Panc1 (cell line): ENCODE results near the gene ADTRP. TPM values are rescaled to one million over a fixed set of nuclear protein-coding genes. Genes with fewer than 3 reads are reported as not detected.

ENCODE experiments used
- ATAC-seq: fragments of 200-7000 bp; cut with Tn5 transposase; 2 replicates; pipeline ENCODE4 v1.9.1; 2020; ENCODE audit warnings: mild to moderate bottlenecking, moderate library complexity
- BruUV-seq: library from RNA; stranded (reverse); fragments of 400-500 nt; replicated peaks from 2 replicates; lab custom pipeline; 2021; lab: Mats Ljungman, UMichigan
- CTCF ChIA-PET: fragments of 300-600 bp; sonication (Branson Sonifier 250); formaldehyde crosslinking; loops from one replicate; lab custom pipeline; 2022; ENCODE audit warnings: antibody characterized with exemption; lab: Charles Lee
- POLR2A ChIA-PET: fragments of 300-600 bp; sonication (Branson Sonifier 250); formaldehyde crosslinking; loops from one replicate; lab custom pipeline; 2022; ENCODE audit warnings: antibody characterized with exemption; lab: Charles Lee
- DNase-seq: peaks from one replicate; pipeline ENCODE4 v3.0.0-alpha.2; 2010; ENCODE audit warnings: low read depth, low spot score
- H3K27ac ChIP-seq: 2 replicates; pipeline ENCODE4 v1.5.1; 2011; ENCODE audit warnings: mild to moderate bottlenecking, low read length, inconsistent platforms
- H3K27me3 ChIP-seq: fragments of 200-500 bp; sonication (Bioruptor generic); 2 replicates; pipeline ENCODE4 v1.6.0; 2014; ENCODE audit warnings: low read length, inconsistent platforms; ENCODE audit not compliant: control insufficient read depth, insufficient read depth
- H3K36me3 ChIP-seq: fragments of 200-500 bp; sonication (Bioruptor generic); 2 replicates; pipeline ENCODE4 v1.5.1; 2014; ENCODE audit warnings: inconsistent platforms, mild to moderate bottlenecking, low read length, moderate library complexity; ENCODE audit not compliant: control insufficient read depth, insufficient read depth
- H3K4me1 ChIP-seq: 2 replicates; pipeline ENCODE4 v1.5.1; 2011; ENCODE audit warnings: inconsistent platforms, mild to moderate bottlenecking, low read length, moderate library complexity; ENCODE audit not compliant: control insufficient read depth, insufficient read depth
- H3K4me3 ChIP-seq, 2 experiments: 2 replicates each; pipeline ENCODE4 v1.5.1; 2011 to 2012; ENCODE audit warnings: low read depth in 2 of 2, low read length in 2 of 2, mild to moderate bottlenecking in 2 of 2, inconsistent platforms in 1 of 2, moderate library complexity in 1 of 2
- H3K9me3 ChIP-seq: fragments of 200-500 bp; sonication (Bioruptor generic); 2 replicates; pipeline ENCODE4 v1.5.1; 2014; ENCODE audit warnings: low read depth, mild to moderate bottlenecking, inconsistent platforms, low read length, moderate library complexity; ENCODE audit not compliant: control insufficient read depth, insufficient read depth
- CTCF ChIP-seq: fragments of 450-650 bp; IDR thresholded peaks from 2 replicates; pipeline ENCODE4 v1.5.1; 2017; ENCODE audit warnings: mild to moderate bottlenecking
- POLR2AphosphoS5 ChIP-seq: IDR thresholded peaks from 2 replicates; pipeline ENCODE4 v1.6.1; 2012; ENCODE audit warnings: mild to moderate bottlenecking, low read depth, low read length, moderate library complexity
- REST ChIP-seq, 2 experiments: IDR thresholded peaks; 2 replicates each; pipeline ENCODE4 v1.6.1; 2011 to 2012; ENCODE audit warnings: low read depth in 2 of 2, control low read depth in 1 of 2, low read length in 1 of 2, mild to moderate bottlenecking in 1 of 2, moderate library complexity in 1 of 2; ENCODE audit not compliant: insufficient read depth in 1 of 2
- SIN3A ChIP-seq: IDR thresholded peaks from 2 replicates; pipeline ENCODE4 v1.6.1; 2012; ENCODE audit warnings: low read depth, mild to moderate bottlenecking, low read length, moderate library complexity, borderline replicate concordance; ENCODE audit not compliant: insufficient read depth
- TCF7L2 ChIP-seq: IDR thresholded peaks from 2 replicates; pipeline ENCODE4 v1.6.1; 2011; ENCODE audit warnings: mild to moderate bottlenecking, low read depth, low read length, inconsistent platforms
- in situ Hi-C: cut with HindIII; loops from 2 replicates; pipeline ENCODE4 v1.10.0; 2016; ENCODE audit warnings: low sequenced_read_pairs, low pct_unique_long_range_greater_than_20kb
- intact Hi-C: fragments of 100-400 bp; cut with micrococcal nuclease; formaldehyde crosslinking; loops from one replicate; pipeline ENCODE4 v1.10.0; 2022; ENCODE audit not compliant: unreplicated experiment
- total RNA-seq: library from RNA; stranded (reverse); gene quantifications from one replicate; pipeline ENCODE4 v1.2.1, GENCODE V29; 2021; ENCODE audit not compliant: unreplicated experiment

Gene ADTRP
- total RNA-seq, 1 experiment from 2014 or later = not detected

GRCh38 chr6:11819486-11819885 lies 40.9 kb upstream of the ADTRP start:
- in situ Hi-C loops = no loop called here
- no peaks in the 10 kb centered on the region for H3K36me3 ChIP-seq
- ChIA-PET CTCF (no interaction called here), POLR2A (no interaction called here)
- H3K4me1 ChIP-seq = no peaks in the 10 kb centered on the region
- TF ChIP-seq SIN3A (no peak), POLR2AphosphoS5 (no peak), TCF7L2 (no peak), REST (IDR thresholded peaks at IDR 0.05; ENCODE audit: insufficient read depth in 1 of 2, low read depth in 2 of 2, low read length in 1 of 2) (no peak), CTCF (no peak)
- DNase-seq (no peak), ATAC-seq (no peak)
- no peak overlapping the region for H3K27ac ChIP-seq
- intact Hi-C loops = no loop called here
- no peaks in the 10 kb centered on the region; the same call in 1 of the 2 replicates for H3K27me3 ChIP-seq
- BruUV-seq = no TSS peak
- no peak overlapping the region for H3K4me3 ChIP-seq
- no peaks in the 10 kb centered on the region for H3K9me3 ChIP-seq

- POLR2A ChIA-PET = no interaction called here
- H3K27ac ChIP-seq = no peak overlapping the region
- intact Hi-C loops = no loop called here
- no peaks in the 10 kb centered on the region; the same call in 1 of the 2 replicates for H3K27me3 ChIP-seq
- H3K36me3 ChIP-seq = no peaks in the 10 kb centered on the region
- DNase-seq = no peak
- TF ChIP-seq CTCF = no peak
- in situ Hi-C loops = no loop called here
- H3K4me3 ChIP-seq = no peak overlapping the region
- no peak for ATAC-seq
- no peaks in the 10 kb centered on the region for H3K4me1 ChIP-seq
- H3K9me3 ChIP-seq = no peaks in the 10 kb centered on the region
- no TSS peak for BruUV-seq
- CTCF ChIA-PET = no interaction called here
Observed at GRCh38 chr6:11815231-11815630, 36.6 kb upstream of the ADTRP start.

GRCh38 chr6:11814819-11815218 lies 36.2 kb upstream of the ADTRP start:
- no TSS peak for BruUV-seq
- DNase-seq (no peak), ATAC-seq (no peak)
- Histone ChIP-seq H3K4me1 (no peaks in the 10 kb centered on the region), H3K4me3 (no peak overlapping the region), H3K27me3 (no peaks in the 10 kb centered on the region; the same call in 1 of the 2 replicates), H3K27ac (no peak overlapping the region), H3K36me3 (no peaks in the 10 kb centered on the region), H3K9me3 (no peaks in the 10 kb centered on the region)
- intact Hi-C loops (no loop called here), in situ Hi-C loops (no loop called here)
- no peak for TF ChIP-seq SIN3A
- TF ChIP-seq CTCF = no peak
- TF ChIP-seq REST (IDR thresholded peaks at IDR 0.05; ENCODE audit: insufficient read depth in 1 of 2, low read depth in 2 of 2, low read length in 1 of 2) = no peak
- no peak for TF ChIP-seq TCF7L2
- no peak for TF ChIP-seq POLR2AphosphoS5
- ChIA-PET CTCF (no interaction called here), POLR2A (no interaction called here)
